ENCODE results near the gene MPST. TPM values are rescaled to one million over a fixed set of nuclear protein-coding genes. Genes with fewer than 3 reads are reported as not detected.
A peak's percentile ranks its signal among the peaks of the same experiment; 100 is the strongest.

MPST gene
- total and polyA plus RNA-seq, 12 donors: 27.1 to 192 (median 47.0) TPM

DNA sequence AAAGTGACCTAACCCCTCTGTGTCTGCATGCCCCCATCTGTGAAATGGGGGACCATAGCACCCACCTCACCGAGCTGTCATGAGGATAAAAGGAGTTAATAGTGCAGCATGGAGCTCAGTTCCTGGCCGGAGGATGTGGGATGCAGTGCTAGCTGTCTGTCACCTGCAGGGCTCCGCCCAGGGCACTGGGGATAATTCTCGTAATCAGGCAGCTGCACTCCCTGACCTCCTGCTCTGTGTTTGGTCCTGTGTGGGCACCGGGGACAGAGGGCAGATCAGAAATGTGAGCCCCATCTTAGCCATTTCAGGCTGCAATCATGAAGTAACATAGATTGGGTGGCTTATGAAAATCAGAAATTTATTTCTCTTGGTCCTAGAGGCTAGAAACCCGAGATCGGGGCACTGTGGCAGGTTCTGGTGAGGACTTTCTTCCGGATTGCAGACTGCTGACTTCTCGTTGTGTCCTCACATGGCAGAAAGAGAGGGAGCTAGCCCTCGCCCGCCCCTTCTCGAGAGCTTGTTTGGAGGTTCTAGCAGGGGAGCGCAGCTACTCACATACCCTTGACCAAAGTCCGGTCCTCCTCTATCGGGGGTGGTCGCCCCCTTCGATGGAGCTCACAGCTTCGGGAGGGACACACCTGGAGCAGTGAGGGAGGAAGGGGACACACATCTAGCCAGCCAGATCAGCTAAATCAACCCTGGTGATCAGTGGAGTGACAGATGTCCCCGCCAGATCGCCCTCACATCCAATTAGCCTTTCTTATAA is 35.2 kb downstream of the MPST start:
- 95 to 96% methylated on average over 20 of the region's 20 CpGs for WGBS, 2 donors
- peaks cover 0 to 52% (median 11%) of the 10 kb centered on the region in 9 donors for H3K36me3 ChIP-seq
- intact Hi-C loops (cut with DNase I): no loop called here
- no peak overlapping the region for H3K4me3 ChIP-seq
- ATAC-seq: no peak
- no peak for TF ChIP-seq CTCF (IDR thresholded peaks at IDR 0.05)
- H3K9me3 ChIP-seq: no peaks in the 10 kb centered on the region
- H3K27ac ChIP-seq: no peak overlapping the region
- H3K4me1 ChIP-seq: peaks cover 6 to 36% (median 24%) of the 10 kb centered on the region in 9 donors
- no peaks in the 10 kb centered on the region for H3K27me3 ChIP-seq
- DNase-seq: no peak

GRCh38 chr22:37056246-37056645 is 36.7 kb downstream of the MPST start:
- peak in 1 of 2 donors; percentile 0 for DNase-seq
- Histone ChIP-seq H3K4me1 (peaks cover 6 to 26% (median 23%) of the 10 kb centered on the region in 9 donors), H3K27ac (no peak overlapping the region), H3K9me3 (no peaks in the 10 kb centered on the region), H3K36me3 (peaks cover 0 to 67% (median 11%) of the 10 kb centered on the region in 9 donors), H3K27me3 (no peaks in the 10 kb centered on the region), H3K4me3 (no peak overlapping the region)
- intact Hi-C loops (cut with DNase I): no loop called here
- 96 to 97% methylated on average over 13 of the region's 13 CpGs for WGBS, 2 donors
- ATAC-seq: no peak
- TF ChIP-seq CTCF (IDR thresholded peaks at IDR 0.05): no peak

GRCh38 chr22:37057226-37057625 is 37.7 kb downstream of the MPST start:
- Histone ChIP-seq H3K36me3 (peaks cover 0 to 74% (median 11%) of the 10 kb centered on the region in 9 donors), H3K4me1 (peaks cover 6 to 19% (median 18%) of the 10 kb centered on the region in 9 donors), H3K27me3 (no peaks in the 10 kb centered on the region), H3K9me3 (no peaks in the 10 kb centered on the region), H3K27ac (no peak overlapping the region), H3K4me3 (no peak overlapping the region)
- intact Hi-C loops (cut with DNase I): no loop called here
- WGBS, 2 donors: 81 to 85% methylated on average over 8 to 9 of the region's 9 CpGs
- no peak for ATAC-seq
- peak in 1 of 2 donors; percentile 5 for DNase-seq
- TF ChIP-seq CTCF (IDR thresholded peaks at IDR 0.05): no peak

DNA sequence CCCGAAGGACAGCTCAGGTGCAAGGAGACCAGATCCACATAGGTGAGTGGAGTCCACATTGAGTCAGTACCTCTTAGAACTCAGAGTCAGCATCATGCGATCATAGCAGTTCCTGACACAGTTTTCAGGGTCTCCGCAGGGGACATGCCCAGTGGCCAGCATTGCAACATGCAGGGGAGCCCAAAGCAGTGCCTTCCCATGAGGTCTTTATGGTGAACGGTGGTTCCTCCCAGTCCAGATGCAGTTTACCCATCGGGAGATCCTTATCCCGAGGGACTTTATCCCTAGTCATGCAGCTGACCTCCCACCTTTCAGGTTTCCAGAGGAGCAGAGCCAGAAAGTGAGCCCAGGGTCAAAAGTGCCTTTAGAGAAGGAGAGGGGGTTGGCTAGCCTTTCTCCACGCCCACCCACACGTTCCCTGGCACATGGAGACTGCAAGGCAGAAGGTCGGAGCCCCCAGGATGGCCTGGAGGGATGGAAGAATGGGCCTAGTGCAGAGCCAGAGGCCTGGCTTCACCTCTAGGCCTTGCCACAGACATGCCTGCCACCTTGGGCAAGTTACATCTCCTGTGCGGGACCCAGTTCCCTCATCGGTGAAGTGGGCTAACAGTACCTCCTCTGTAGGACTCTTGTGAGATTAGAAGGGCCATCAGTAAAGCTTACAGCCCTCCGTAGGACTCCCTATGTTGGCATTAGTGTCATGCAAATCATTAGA is 38.4 kb downstream of the MPST start:
- DNase-seq (peak in 1 of 2 donors; percentile 9), ATAC-seq (no peak)
- no peaks in the 10 kb centered on the region for H3K27me3 ChIP-seq
- no peak for TF ChIP-seq CTCF (IDR thresholded peaks at IDR 0.05)
- intact Hi-C loops (cut with DNase I): no loop called here
- 84 to 93% methylated on average over 12 of the region's 12 CpGs for WGBS, 2 donors
- peaks cover 0 to 74% (median 11%) of the 10 kb centered on the region in 9 donors for H3K36me3 ChIP-seq
- no peak overlapping the region for H3K4me3 ChIP-seq
- H3K9me3 ChIP-seq: no peaks in the 10 kb centered on the region
- peaks cover 4 to 11% (median 11%) of the 10 kb centered on the region in 9 donors for H3K4me1 ChIP-seq
- no peak overlapping the region for H3K27ac ChIP-seq
